GM12878 (cell line): ENCODE measurements around the gene NSG1. TPM values are rescaled to one million over a fixed set of nuclear protein-coding genes. Genes with fewer than 3 reads are reported as not detected.

Experiments
- ATAC-seq: fragments of 200-7000 bp; cut with Tn5 transposase; 3 replicates; pipeline ENCODE4 v1.9.1; 2020; ENCODE audit warnings: mild to moderate bottlenecking, moderate library complexity
- BruUV-seq: library from RNA; stranded (reverse); fragments of 400-500 nt; replicated peaks from 2 replicates; lab custom pipeline; 2021; lab: Mats Ljungman, UMichigan
- CTCF ChIA-PET: fragments of 300-600 bp; sonication (Branson Sonifier 250); formaldehyde crosslinking; extraction: SDS; loops from one replicate; lab custom pipeline; 2021; ENCODE audit warnings: inconsistent platforms; lab: Yijun Ruan, JAX
- POLR2A ChIA-PET: fragments of 350-600 bp; formaldehyde crosslinking; extraction: SDS; loops from one replicate; lab custom pipeline; 2021; ENCODE audit warnings: inconsistent platforms; lab: Charles Lee
- RAD21 ChIA-PET: fragments of 300-600 bp; sonication (Branson Sonifier 250); formaldehyde crosslinking; loops from one replicate; lab custom pipeline; 2023; ENCODE audit warnings: antibody characterized with exemption; ENCODE audit not compliant: unreplicated experiment; lab: Charles Lee
- SMC1A ChIA-PET: fragments of 300-600 bp; sonication (Branson Sonifier 250); formaldehyde crosslinking; loops from one replicate; lab custom pipeline; 2023; ENCODE audit not compliant: unreplicated experiment, uncharacterized antibody; lab: Charles Lee
- DNase-seq: peaks from one replicate; pipeline ENCODE4 v3.0.0-alpha.2; 2011; ENCODE audit warnings: low read depth, low spot score
- FAIRE-seq: peaks from 3 replicates; lab custom pipeline; 2011; peaks lifted over from hg19 to GRCh38; lab: Jason Lieb, UNC
- H2AFZ ChIP-seq: 2 replicates; pipeline ENCODE4 v1.6.0; 2011; ENCODE audit warnings: low read depth, low read length, control low read depth; ENCODE audit not compliant: control insufficient read depth
- H3K27ac ChIP-seq: 2 replicates; pipeline ENCODE4 v1.5.1; 2011; ENCODE audit warnings: control low read depth; ENCODE audit not compliant: control insufficient read depth, insufficient read depth
- H3K27me3 ChIP-seq, 2 experiments: replicated peaks in 1 of 2; 2 replicates each; pipeline versions ENCODE4 v1.6.0 to v1.6.1; 2011; ENCODE audit warnings: low read length in 1 of 2; ENCODE audit not compliant: control insufficient read depth in 2 of 2, insufficient read depth in 2 of 2
- H3K36me3 ChIP-seq, 2 experiments: 2 replicates each; pipeline ENCODE4 v1.5.1; 2011; ENCODE audit warnings: low read length in 1 of 2; ENCODE audit not compliant: control insufficient read depth in 2 of 2, insufficient read depth in 2 of 2
- H3K4me1 ChIP-seq: 2 replicates; pipeline ENCODE4 v1.6.1; 2011; ENCODE audit warnings: mild to moderate bottlenecking, low read length, moderate library complexity, mixed read lengths; ENCODE audit not compliant: control insufficient read depth, insufficient read depth
- H3K4me2 ChIP-seq: 2 replicates; pipeline ENCODE4 v1.6.0; 2011; ENCODE audit warnings: control low read depth; ENCODE audit not compliant: control insufficient read depth, insufficient read depth
- H3K4me3 ChIP-seq: fragments of 200-600 bp; sonication (generic); 2 replicates; pipeline ENCODE4 v1.5.1; 2016
- H3K79me2 ChIP-seq: 2 replicates; pipeline ENCODE4 v1.6.0; 2011; ENCODE audit warnings: low read length; ENCODE audit not compliant: control insufficient read depth, insufficient read depth
- H3K9ac ChIP-seq: 2 replicates; pipeline ENCODE4 v1.8.0; 2011; ENCODE audit warnings: low read length, control low read depth, mixed read lengths; ENCODE audit not compliant: control insufficient read depth, insufficient read depth
- H3K9me3 ChIP-seq: replicated peaks from 3 replicates; pipeline ENCODE4 v1.5.1; 2011; ENCODE audit warnings: mild to moderate bottlenecking, low read length; ENCODE audit not compliant: control insufficient read depth, insufficient read depth
- H4K20me1 ChIP-seq: 2 replicates; pipeline ENCODE4 v1.6.0; 2011; ENCODE audit not compliant: control insufficient read depth, insufficient read depth
- ATF2 ChIP-seq: IDR thresholded peaks from 2 replicates; pipeline ENCODE4 v1.6.1; 2012; ENCODE audit warnings: low read length, inconsistent platforms
- BCL3 ChIP-seq: IDR thresholded peaks from 2 replicates; pipeline ENCODE4 v1.6.1; 2011; ENCODE audit warnings: borderline replicate concordance, low read depth, mild to moderate bottlenecking, moderate library complexity, low read length; ENCODE audit not compliant: insufficient read depth, poor library complexity, severe bottlenecking
- CBFB ChIP-seq: IDR thresholded peaks from 2 replicates; pipeline ENCODE4 v1.6.1; 2016; ENCODE audit warnings: antibody characterized with exemption, low read depth
- EED ChIP-seq: sonication (generic); IDR thresholded peaks from 2 replicates; pipeline ENCODE4 v1.6.1; 2016; ENCODE audit warnings: antibody characterized with exemption, low read depth
- HDAC2 ChIP-seq: fragments of 200-600 bp; sonication (generic); IDR thresholded peaks from 2 replicates; pipeline ENCODE4 v1.6.1; 2017
- IRF4 ChIP-seq: IDR thresholded peaks from 2 replicates; pipeline ENCODE4 v1.6.1; 2011; ENCODE audit warnings: low read depth, low read length
- MEF2A ChIP-seq: IDR thresholded peaks from 2 replicates; pipeline ENCODE4 v1.6.1; 2011; ENCODE audit warnings: low read depth, mild to moderate bottlenecking, low read length, moderate library complexity; ENCODE audit not compliant: insufficient read depth
- NFIC ChIP-seq: IDR thresholded peaks from 2 replicates; pipeline ENCODE4 v1.6.1; 2012; ENCODE audit warnings: low read depth, mild to moderate bottlenecking, inconsistent platforms, low read length, moderate library complexity
- RCOR1 ChIP-seq: conservative IDR thresholded peaks from 2 replicates; pipeline ENCODE4 v1.6.1; 2012; ENCODE audit warnings: low read depth, low read length, improper control_type of control experiment
- SMAD1 ChIP-seq: fragments of 450-650 bp; IDR thresholded peaks from 2 replicates; pipeline ENCODE4 v1.6.1; 2018; ENCODE audit warnings: mild to moderate bottlenecking, low read depth; ENCODE audit not compliant: partially characterized antibody
- STAT1 ChIP-seq: fragments of 450-650 bp; conservative IDR thresholded peaks from 2 replicates; pipeline ENCODE4 v1.6.1; 2014; ENCODE audit warnings: antibody characterized with exemption, mild to moderate bottlenecking
- TAF1 ChIP-seq: IDR thresholded peaks from 2 replicates; pipeline ENCODE4 v1.6.1; 2011; ENCODE audit warnings: mild to moderate bottlenecking, low read depth, low read length, borderline replicate concordance
- WRNIP1 ChIP-seq: IDR thresholded peaks from 2 replicates; pipeline ENCODE4 v1.6.1; 2011; ENCODE audit warnings: low read depth, low read length, improper control_type of control experiment, borderline replicate concordance
- ZNF24 ChIP-seq: fragments of 450-650 bp; IDR thresholded peaks from 2 replicates; pipeline ENCODE4 v1.6.1; 2017; ENCODE audit warnings: antibody characterized with exemption, mild to moderate bottlenecking
- ZNF384 ChIP-seq: IDR thresholded peaks from 2 replicates; pipeline ENCODE4 v1.6.1; 2012; ENCODE audit warnings: low read depth, mild to moderate bottlenecking, low read length, improper control_type of control experiment, borderline replicate concordance
- ZNF687 ChIP-seq: fragments of 450-650 bp; IDR thresholded peaks from 2 replicates; pipeline ENCODE4 v1.6.1; 2017; ENCODE audit warnings: mild to moderate bottlenecking, moderate library complexity
- WGBS: methylation state at CpG from one replicate; pipeline ENCODE4 v1.1.6; 2016; ENCODE audit warnings: low lambda C conversion rate; ENCODE audit not compliant: insufficient replicate concordance, insufficient coverage; ENCODE audit errors: missing lambda C conversion rate; 5-methylcytosine and 5-hydroxymethylcytosine counted together
- in situ Hi-C: fragments of 300-500 bp; cut with MboI; formaldehyde crosslinking; loops from 9 replicates; pipeline ENCODE4 v1.14.3; 2018; ENCODE audit warnings: mixed read lengths
- intact Hi-C: fragments of 100-400 bp; cut with micrococcal nuclease; formaldehyde crosslinking; loops from one replicate; pipeline ENCODE4 v1.14.2; 2022; ENCODE audit not compliant: unreplicated experiment
- polyA plus RNA-seq, 11 experiments: library from polyadenylated mRNA; depleted of rRNA in 4 of 11; unstranded in 6 of 11; stranded (reverse) in 5 of 11; fragments of >200 nt; fragmentation: Nextera tagmentation in 4 of 11; fragmentation: Illumina TruSeq in 1 of 11; extraction: Ambion mirVana in 4 of 11; extraction: Trizol in 1 of 11; gene quantifications; 1 replicate in 1 of 11; 2 replicates in 10 of 11; pipeline versions ENCODE4 v1.2.1 to v1.2.3, GENCODE V29; 2011 to 2016; ENCODE audit warnings: inconsistent platforms in 2 of 11, missing spikeins in 2 of 11, low read depth in 1 of 11
- total RNA-seq, 4 experiments: library from RNA; depleted of rRNA in 3 of 4; stranded (reverse); fragments of >200 nt in 3 of 4; fragmentation: Illumina TruSeq in 1 of 4; extraction: Trizol in 1 of 4; gene quantifications; 2 replicates each; pipeline versions ENCODE4 v1.2.1 to v1.2.3, GENCODE V29; 2013 to 2021

The NSG1 gene
- total and polyA plus RNA-seq, 10 of the 15 experiments (the other 5 are each of a cell fraction or from before 2014, with no cell fraction given) = 0.03 to 0.19 (median 0.10) TPM; not detected in 5

GRCh38 chr4:4440333-4441061 lies 53.6 kb downstream of the NSG1 start:
- no peak overlapping the region; the same call in 1 of the 2 replicates for H3K4me2 ChIP-seq
- in situ Hi-C loops = no loop called here
- ChIA-PET SMC1A (interaction anchor here (0.9 to 1.7 kb wide), 5 partner anchors 10 to 321 kb away, joined by 3 to 13 read pairs (median 5); no protein-coding TSS in a partner anchor), CTCF (interaction anchor here (0.8 to 1.1 kb wide), 2 partner anchors 9 to 10 kb away, joined by 3 read pairs; no protein-coding TSS in a partner anchor), RAD21 (no interaction called here), POLR2A (no interaction called here)
- 0 out of 2 replicates have a peak overlapping the region, but pooled peaks have one; percentile 29 for H3K9ac ChIP-seq
- peak; percentile 58 for ATAC-seq
- no peak overlapping the region for H2AFZ ChIP-seq
- no peaks in the 10 kb centered on the region for H4K20me1 ChIP-seq
- H3K27ac ChIP-seq = peak overlapping the region; percentile 27
- DNase-seq = peak; percentile 52
- H3K36me3 ChIP-seq = peaks cover 2 to 7% of the 10 kb centered on the region in 2 experiments; a peak in 3 of 4 replicates
- H3K79me2 ChIP-seq = no peaks in the 10 kb centered on the region
- peaks cover 9% of the 10 kb centered on the region for H3K4me1 ChIP-seq
- no peaks in the 10 kb centered on the region for H3K9me3 ChIP-seq
- WGBS = 0% methylated on average over 2 of the region's 2 CpGs
- H3K4me3 ChIP-seq = no peak overlapping the region
- BruUV-seq = no TSS peak
- FAIRE-seq = no peak
- intact Hi-C loops = no loop called here
- no peaks in the 10 kb centered on the region for H3K27me3 ChIP-seq
- TF ChIP-seq WRNIP1 (no peak), BCL3 (peak; percentile 86), EED (0 out of 2 replicates have a peak, but pooled peaks have one; percentile 46), IRF4 (peak; percentile 91), SMAD1 (no peak), CBFB (no peak), ZNF384 (no peak), ZNF687 (0 out of 2 replicates have a peak, but pooled peaks have one; percentile 20), MEF2A (no peak), RCOR1 (no peak), HDAC2 (no peak), NFIC (peak; percentile 58), ATF2 (peak; percentile 63; the same call in 1 of the 2 replicates), TAF1 (no peak), ZNF24 (no peak), STAT1 (no peak)
